Motor neuron (in vitro differentiated cells): ENCODE measurements around the gene LTBP2. TPM values are rescaled to one million over a fixed set of nuclear protein-coding genes. Genes with fewer than 3 reads are reported as not detected.

Source experiments
- ATAC-seq, 8 experiments: fragments of 200-7000 bp; cut with Tn5 transposase; replicated peaks in 6 of 8; 2 replicates each; pipeline ENCODE4 v1.8.0; 2021; ENCODE audit warnings: mild to moderate bottlenecking in 8 of 8, moderate library complexity in 8 of 8
- H3K27ac ChIP-seq, 2 donors: fragments of 250-450 bp; sonication (Bioruptor Pico); 2 replicates each; pipeline ENCODE4 v1.9.0; 2021; ENCODE audit warnings: antibody characterized with exemption in 2 of 2, mild to moderate bottlenecking in 2 of 2, moderate library complexity in 1 of 2
- H3K4me1 ChIP-seq, 2 donors: fragments of 250-450 bp; sonication (Bioruptor Pico); replicated peaks in 1 of 2; 2 replicates each; pipeline ENCODE4 v1.6.1; 2021; ENCODE audit warnings: antibody characterized with exemption in 2 of 2, mild to moderate bottlenecking in 2 of 2, moderate library complexity in 1 of 2
- H3K4me3 ChIP-seq, 5 donors: fragments of 250-450 bp; sonication (Bioruptor Pico); 2 replicates each; pipeline ENCODE4 v1.9.0; 2021; ENCODE audit warnings: antibody characterized with exemption in 5 of 5, mild to moderate bottlenecking in 5 of 5, moderate library complexity in 4 of 5
- WGBS, 10 experiments: fragments of 450-650 bp; shearing (Covaris generic); methylation state at CpG; one replicate each; pipeline ENCODE4 v1.0.0; 2022; 5-methylcytosine and 5-hydroxymethylcytosine counted together
- in situ Hi-C, 9 experiments: fragments of 400-800 bp; cut with MboI; loops; one replicate each; pipeline ENCODE4 v1.15.0; 2021; ENCODE audit warnings: low sequenced_read_pairs in 9 of 9, low pct_unique_long_range_greater_than_20kb in 2 of 9; ENCODE audit not compliant: unreplicated experiment in 9 of 9
- total RNA-seq, 8 experiments: library from RNA; unstranded; fragments of 300-600 nt; gene quantifications; 2 replicates each; pipeline versions ENCODE4 v1.2.3 to v1.2.4, GENCODE V29; 2022

The LTBP2 gene
- total RNA-seq, 8 experiments from 2014 or later: 0.46 to 27.0 (median 1.2) TPM

DNA sequence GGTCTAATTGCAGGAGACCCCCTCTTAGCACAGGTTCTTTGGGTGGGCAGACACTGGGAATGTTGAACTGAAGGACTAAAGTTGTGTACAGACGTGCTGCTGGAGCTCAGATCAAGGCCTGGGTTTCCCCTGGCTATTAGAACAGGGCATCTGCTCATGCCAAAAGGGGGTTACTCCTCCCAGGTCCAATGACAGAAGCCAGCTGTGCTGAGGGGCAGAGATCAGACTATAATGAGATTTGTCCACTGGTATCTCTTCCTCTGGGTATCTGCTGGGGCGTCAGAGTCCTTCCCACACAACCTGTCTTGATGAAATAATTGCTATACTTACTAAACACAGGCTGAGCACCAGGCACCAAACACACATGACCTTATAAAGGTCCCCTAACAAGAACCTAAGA, 42.6 kb downstream of the LTBP2 start:
- ATAC-seq: no peak
- 80 to 100% (median 91%) methylated on average over 1 of the region's 2 CpGs; no CpG with 5 or more reads in 7 of the 10 experiments for WGBS, 10 experiments
- Histone ChIP-seq H3K4me3 (no peak overlapping the region), H3K27ac (no peak overlapping the region), H3K4me1 (peaks cover 21 to 31% of the 10 kb centered on the region in 2 donors)
- in situ Hi-C loops: no loop called here

DNA sequence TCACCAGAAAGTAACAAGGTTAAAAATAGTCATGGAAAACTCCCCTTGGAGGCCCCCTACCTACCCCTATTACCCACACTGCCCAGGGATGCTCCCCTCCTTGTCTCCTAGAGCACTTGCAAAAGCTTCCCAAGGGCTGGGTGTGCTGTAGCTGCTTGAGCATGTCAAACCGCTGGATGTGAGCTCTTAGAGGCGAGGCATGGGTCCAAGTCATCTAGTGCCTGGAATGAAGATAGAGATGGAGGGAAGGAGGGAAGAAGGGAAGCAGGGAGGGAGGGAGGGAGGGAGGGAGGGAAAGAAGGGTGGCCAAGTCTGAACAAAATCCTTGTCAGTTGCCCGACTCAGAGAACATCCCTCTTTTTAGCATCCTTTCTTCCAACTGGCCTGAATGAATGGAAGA, 43.1 kb downstream of the LTBP2 start:
- Histone ChIP-seq H3K4me1 (peaks cover 21 to 31% of the 10 kb centered on the region in 2 donors), H3K27ac (no peak overlapping the region), H3K4me3 (no peak overlapping the region)
- no peak for ATAC-seq
- in situ Hi-C loops: no loop called here
- no CpG with 5 or more reads among the region's 3 CpGs for WGBS, 10 experiments

DNA sequence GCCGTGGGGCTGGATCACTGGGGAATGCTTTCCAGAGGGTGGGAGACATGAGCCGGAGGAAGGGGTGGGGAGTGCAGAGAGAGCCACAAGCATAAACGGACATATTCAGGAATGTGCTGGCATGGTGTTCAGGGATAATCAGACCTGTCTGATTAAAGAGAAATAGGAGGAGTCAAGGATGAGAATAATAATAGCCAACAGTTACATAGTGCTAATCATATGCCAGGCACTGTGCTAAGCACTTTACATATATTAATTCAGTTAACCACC, 43.7 kb downstream of the LTBP2 start:
- Histone ChIP-seq H3K4me1 (peaks cover 20 to 31% of the 10 kb centered on the region in 2 donors), H3K27ac (no peak overlapping the region), H3K4me3 (no peak overlapping the region)
- peak in 2 of 8 experiments; percentile 11 to 37 for ATAC-seq
- WGBS, 10 experiments: 0 to 100% (median 55%) methylated on average over 1 to 2 of the region's 3 CpGs; no CpG with 5 or more reads in 6 of the 10 experiments
- in situ Hi-C loops: no loop called here

DNA sequence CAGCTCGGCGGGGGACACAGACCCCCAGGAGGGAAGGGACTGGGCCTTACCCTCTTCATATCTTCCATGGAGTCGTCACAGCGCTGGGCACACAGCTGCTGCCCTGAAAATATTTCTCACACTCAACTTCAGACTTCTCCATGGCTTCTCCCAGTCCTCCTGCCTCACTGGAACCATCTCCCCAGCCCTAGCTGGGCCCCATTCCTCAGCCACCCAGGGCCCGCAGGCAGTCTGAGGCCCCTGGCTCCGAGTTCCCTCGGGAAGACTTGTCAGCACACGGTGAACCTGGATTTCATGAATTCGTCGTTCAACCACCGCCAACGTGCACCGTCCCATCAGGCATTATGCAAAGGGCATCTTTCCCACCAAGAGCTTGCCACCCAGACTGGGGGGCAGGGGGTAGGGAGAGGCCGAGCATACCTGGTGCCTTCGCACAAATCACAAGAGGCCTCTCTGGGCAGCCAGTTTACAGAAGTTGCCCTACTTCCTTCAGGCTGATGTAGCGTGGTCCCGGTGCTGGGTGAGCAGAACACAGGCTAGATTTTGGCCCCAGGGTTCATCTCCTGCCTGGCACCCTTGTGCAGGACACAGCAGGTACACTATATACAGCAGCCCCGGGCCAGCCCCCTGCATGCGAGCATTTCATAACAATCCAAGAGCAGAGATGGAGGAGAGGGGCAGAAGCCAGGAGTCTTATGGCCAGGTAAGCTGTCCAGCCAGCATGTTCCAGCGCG, 44.2 kb downstream of the LTBP2 start:
- ATAC-seq: no peak
- in situ Hi-C loops: no loop called here
- 20 to 100% (median 90%) methylated on average over 1 to 6 of the region's 21 CpGs; no CpG with 5 or more reads in 2 of the 10 experiments for WGBS, 10 experiments
- Histone ChIP-seq H3K27ac (no peak overlapping the region), H3K4me1 (peaks cover 15 to 28% of the 10 kb centered on the region in 2 donors), H3K4me3 (no peak overlapping the region)

DNA sequence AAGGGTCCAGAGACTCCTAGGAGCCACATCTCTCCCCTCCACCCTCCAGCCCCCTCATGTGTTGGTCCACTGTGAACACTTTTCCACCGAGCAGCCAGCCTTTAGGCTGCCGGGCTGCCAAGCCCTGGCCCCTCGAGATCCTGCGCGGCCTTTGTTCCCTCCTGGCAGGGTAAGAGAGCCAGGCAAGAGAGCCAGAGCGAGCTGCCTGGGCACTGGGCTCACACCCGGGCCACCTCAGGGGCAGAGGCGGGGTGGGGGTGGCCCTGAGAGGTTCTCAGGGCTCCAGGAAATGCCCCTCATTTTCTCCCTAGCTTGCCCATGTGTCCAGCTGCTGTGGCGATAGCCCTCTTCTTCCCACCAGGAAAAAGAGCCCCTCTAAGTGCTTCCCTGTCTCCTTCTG, 44.8 kb downstream of the LTBP2 start:
- no peak overlapping the region for H3K27ac ChIP-seq
- peaks cover 9 to 23% of the 10 kb centered on the region in 2 donors for H3K4me1 ChIP-seq
- no peak overlapping the region for H3K4me3 ChIP-seq
- WGBS, 10 experiments: 87% methylated on average over 5 of the region's 9 CpGs; no CpG with 5 or more reads in 9 of the 10 experiments
- in situ Hi-C loops: no loop called here
- no peak for ATAC-seq

DNA sequence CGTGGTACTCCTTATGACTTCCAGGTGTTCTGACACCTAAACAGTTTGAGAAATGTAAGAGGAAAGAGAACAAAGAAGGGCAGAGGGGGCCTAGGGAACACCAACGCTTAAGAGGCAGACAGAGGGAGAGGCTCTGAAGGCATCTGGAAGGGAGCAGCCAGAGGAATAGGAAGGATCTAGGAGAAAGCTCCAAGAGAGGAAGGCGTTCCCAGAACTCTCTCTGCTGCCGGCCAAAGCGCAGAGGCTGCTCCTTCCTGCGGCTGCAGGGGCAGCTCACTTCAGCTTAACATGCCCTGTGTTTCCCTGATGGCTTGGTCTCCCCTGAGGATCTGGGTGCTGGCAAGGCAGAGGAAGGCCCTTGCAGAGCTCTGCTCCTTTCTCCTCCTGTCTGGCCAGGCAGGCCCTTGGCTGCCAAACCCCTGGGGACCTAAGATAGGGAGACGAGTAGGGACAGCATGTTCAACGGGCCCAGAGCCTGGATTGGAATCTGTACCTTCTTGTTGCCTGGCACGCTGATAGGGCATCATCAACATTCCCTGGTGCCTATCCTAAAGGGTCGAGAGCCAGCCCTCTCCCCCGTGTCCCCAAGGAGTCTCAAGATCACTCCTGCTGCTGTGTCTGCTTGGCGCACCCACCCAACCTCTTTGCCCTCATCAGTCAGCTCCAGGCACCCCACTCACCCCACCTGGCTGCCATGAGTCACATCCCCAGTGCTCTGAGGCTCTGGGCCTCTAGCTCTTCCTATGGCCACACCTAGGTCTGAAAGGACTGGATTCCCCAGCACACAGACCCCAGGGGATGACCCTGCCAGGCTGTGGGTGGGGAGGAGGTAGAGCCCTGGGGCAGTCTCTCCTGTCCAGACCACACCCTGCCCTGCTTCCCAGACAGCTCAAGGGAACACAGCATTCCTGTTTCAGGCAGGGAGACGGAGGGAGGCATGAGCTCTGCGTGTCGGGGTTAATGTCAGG, 45.6 kb downstream of the LTBP2 start:
- ATAC-seq: peak in 3 of 8 experiments; percentile 41 to 74 (median 61)
- 42 to 92% (median 73%) methylated on average over 1 to 6 of the region's 15 CpGs; no CpG with 5 or more reads in 1 of the 10 experiments for WGBS, 10 experiments

DNA sequence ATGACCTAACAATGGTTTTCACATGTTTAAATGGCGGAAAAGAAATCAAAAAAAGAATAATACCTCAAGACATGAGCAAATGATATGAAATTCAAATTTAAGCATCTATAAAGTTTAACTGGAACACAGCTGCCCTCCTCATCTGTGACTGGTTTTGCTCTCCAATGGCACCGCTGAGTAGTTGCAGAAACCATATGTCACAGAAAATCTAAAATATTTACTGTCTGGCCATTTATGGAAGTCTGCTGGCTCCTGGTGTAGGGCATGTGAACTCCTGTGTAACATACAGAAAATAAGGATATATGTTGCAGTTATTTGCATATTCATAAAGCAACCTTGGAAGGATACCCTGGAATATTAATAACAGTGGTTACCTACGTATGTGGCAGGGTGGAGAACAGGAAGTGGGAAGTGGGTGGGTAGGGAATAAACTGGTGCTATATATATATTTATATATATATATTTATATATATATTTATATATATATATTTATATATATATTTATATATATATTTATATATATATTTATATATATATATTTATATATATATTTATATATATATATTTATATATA, 48.4 kb downstream of the LTBP2 start:
- ATAC-seq: peak in 1 of 8 experiments; percentile 46
- WGBS, 10 experiments: 63 to 100% (median 82%) methylated on average over 1 to 3 of the region's 3 CpGs; no CpG with 5 or more reads in 1 of the 10 experiments
- Histone ChIP-seq H3K4me1 (no peaks in the 10 kb centered on the region), H3K4me3 (no peak overlapping the region), H3K27ac (no peak overlapping the region)
- in situ Hi-C loops: no loop called here

More for the DNA sequence above, 45.6 kb downstream of the LTBP2 start:
- no peak overlapping the region for H3K4me3 ChIP-seq
- in situ Hi-C loops: no loop called here
- H3K4me1 ChIP-seq: peaks cover 3 to 15% of the 10 kb centered on the region in 2 donors
- H3K27ac ChIP-seq: no peak overlapping the region

DNA sequence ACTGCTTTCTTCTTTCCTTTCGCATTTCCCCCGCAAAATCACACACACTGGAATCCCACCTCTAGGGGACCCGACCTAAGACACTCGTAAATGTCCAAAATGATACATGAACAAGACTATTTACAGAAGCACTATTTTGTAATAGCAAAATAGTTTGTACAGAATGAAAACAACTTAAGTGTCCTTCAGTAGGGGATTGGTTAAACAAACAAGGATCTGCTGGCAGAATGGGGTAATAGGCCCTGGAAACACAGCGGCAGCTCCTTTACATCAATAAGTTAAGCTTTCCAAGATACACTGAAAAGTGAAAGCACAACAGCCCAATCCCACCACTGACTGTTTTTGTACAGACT, 48.8 kb downstream of the LTBP2 start:
- WGBS, 10 experiments: 0 to 100% (median 77%) methylated on average over 1 to 5 of the region's 5 CpGs; no CpG with 5 or more reads in 1 of the 10 experiments
- no peak overlapping the region for H3K27ac ChIP-seq
- in situ Hi-C loops: no loop called here
- ATAC-seq: peak in 1 of 8 experiments; percentile 41
- no peaks in the 10 kb centered on the region for H3K4me1 ChIP-seq
- no peak overlapping the region for H3K4me3 ChIP-seq

DNA sequence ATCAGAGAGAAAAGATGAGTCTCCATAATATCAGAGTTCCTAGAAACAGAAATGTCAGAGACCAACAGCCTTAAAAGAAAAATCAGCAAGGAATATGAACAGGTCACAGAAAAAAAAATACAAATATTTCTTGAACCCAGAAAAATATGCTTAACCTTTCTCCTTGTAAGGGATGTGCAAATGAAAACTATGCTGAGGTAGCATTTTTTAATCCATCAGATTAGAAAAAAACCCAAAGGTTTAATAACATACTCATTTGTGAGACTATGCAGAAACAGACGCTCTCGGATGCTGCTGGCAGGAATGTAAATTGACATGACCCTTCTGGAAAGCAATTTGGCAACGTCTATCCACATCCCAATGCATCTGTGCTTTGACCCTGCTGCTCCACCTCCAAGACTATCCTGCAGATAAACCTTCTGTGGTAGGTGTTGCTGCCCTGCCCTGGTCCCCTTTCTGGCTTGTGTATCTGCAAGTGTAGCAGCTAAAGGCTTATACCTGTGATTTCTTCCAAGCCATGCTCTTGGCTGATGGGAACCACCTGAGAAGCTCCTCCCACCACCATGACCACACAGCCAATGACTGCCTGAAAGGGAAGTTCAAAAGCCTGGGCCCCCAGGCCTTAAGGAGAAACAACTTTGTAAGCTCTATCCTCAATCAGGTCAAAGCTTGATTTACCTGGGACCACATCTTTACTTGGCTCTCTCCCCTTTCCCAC, 49.4 kb downstream of the LTBP2 start:
- ATAC-seq: no peak
- WGBS, 10 experiments: 48 to 92% (median 75%) methylated on average over 2 to 3 of the region's 3 CpGs; no CpG with 5 or more reads in 3 of the 10 experiments
- H3K4me1 ChIP-seq: no peaks in the 10 kb centered on the region
- H3K27ac ChIP-seq: no peak overlapping the region
- no peak overlapping the region for H3K4me3 ChIP-seq
- in situ Hi-C loops: no loop called here

DNA sequence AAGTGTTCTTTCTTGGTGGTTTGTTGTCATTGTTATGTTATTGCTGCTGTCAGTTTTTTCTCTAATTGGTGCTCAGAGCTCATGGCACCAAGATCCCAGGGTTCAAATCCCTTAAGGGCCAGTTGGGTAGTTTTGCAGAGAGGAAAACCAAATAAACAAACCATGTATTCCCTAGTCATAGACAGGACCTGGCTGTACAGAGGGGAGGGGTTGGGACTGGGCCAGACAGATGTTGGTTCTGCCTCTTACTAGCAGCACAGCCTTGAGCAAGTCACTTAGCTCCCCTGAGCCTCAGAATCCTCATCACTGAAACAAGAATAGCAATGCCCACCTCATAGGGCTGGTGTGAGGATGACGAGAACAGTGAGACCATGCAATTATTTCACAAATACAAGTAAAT, 53.4 kb downstream of the LTBP2 start:
- H3K27ac ChIP-seq: no peak overlapping the region
- H3K4me3 ChIP-seq: no peak overlapping the region
- 14 to 100% (median 94%) methylated on average over 1 of the region's 1 CpG; no CpG with 5 or more reads in 2 of the 10 experiments for WGBS, 10 experiments
- peak in 1 of 8 experiments; percentile 43 for ATAC-seq
- no peaks in the 10 kb centered on the region for H3K4me1 ChIP-seq
- in situ Hi-C loops: no loop called here

DNA sequence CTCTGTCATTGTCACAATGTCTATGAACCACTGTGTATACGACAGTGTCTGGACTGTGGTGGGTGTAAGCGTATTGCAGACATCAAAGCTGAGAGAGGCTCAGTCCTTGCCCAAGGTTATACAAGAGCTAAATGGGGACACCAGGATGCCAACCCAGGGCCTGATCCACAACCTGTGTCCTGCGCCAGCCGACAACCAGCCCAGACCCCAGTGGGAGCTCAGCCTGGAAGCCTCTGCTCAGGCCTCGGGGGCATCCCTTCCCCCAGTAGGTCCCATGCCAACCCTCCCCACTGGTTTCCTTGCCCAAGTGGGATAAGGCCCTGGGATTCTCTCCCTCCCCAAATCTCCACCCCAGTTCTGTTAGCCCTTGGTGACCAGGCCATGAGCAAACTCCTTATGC, 54.3 kb downstream of the LTBP2 start:
- Histone ChIP-seq H3K4me1 (no peaks in the 10 kb centered on the region), H3K27ac (no peak overlapping the region), H3K4me3 (no peak overlapping the region)
- in situ Hi-C loops: no loop called here
- no peak for ATAC-seq
- 33 to 94% (median 71%) methylated on average over 1 to 5 of the region's 5 CpGs; no CpG with 5 or more reads in 1 of the 10 experiments for WGBS, 10 experiments

DNA sequence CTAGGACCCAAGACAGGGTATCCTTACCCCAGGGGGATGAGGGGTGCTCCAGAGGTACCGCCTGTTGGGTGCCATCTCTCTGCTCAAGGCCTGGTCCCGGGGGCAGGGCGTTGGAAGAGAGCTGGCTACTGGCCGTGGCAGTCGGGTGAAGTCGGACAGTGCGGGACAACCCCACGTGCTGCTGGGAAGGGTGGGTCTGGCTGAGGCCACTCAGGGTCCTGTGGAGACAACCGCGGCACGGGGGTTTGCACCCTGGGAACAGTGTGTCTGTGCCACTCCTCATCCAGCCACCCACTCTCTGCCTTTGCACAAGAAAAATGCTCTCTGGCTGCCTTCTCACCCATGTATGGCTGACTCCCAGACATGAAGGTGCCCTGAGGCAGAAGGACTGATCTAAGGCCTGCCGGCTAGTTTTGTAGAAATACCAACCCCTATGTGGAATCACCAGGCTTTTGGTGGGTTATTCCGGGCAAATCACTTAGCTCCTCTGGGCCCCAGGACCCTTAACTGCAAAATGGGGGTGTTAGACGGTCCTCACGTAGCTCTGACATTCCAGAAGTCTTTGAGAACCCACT, 56.5 kb downstream of the LTBP2 start:
- in situ Hi-C loops: no loop called here
- 0 to 100% (median 100%) methylated on average over 1 to 4 of the region's 15 CpGs; no CpG with 5 or more reads in 3 of the 10 experiments for WGBS, 10 experiments

More for the DNA sequence above, 56.5 kb downstream of the LTBP2 start:
- H3K4me3 ChIP-seq: no peak overlapping the region
- no peak for ATAC-seq
- no peak overlapping the region for H3K27ac ChIP-seq
- H3K4me1 ChIP-seq: peaks cover 0 to 4% of the 10 kb centered on the region in 2 donors
